ENCODE data around the gene PPP1R15A. TPM values are rescaled to one million over a fixed set of nuclear protein-coding genes. Genes with fewer than 3 reads are reported as not detected.
A peak's percentile ranks its signal among the peaks of the same experiment; 100 is the strongest.
"Not testable (repeated sequence)": the region's sequence is repeated elsewhere in the genome, so short reads cannot be mapped to it uniquely, and the experiment has no call there.

The PPP1R15A gene
- total and polyA plus RNA-seq, 10 donors = 18.5 to 74.2 (median 46.7) TPM

DNA sequence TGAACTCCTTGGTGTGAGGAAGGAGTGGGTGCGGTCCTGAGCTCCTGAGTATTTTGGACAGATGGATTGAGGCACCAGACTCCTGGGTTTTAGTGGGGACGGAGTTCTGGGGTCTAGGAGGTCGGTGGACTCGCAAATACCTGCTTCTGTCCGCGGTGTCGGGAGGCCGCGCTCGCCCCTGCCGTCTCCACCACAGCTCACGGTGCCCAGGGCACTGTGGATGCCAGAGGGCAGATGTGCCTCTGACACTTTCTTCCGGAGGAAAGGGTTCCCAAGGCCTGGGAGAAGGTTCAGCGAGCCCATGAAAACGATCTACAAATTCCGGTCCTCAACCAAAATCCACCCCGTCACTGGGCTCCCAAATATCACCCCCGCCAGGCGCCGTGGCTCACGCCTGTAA, 23.0 kb downstream of the PPP1R15A start:
- 42 to 61% (median 50%) methylated on average over 21 of the region's 21 CpGs for WGBS, 5 donors
- no peak for DNase-seq
- Histone ChIP-seq H3K36me3 (no peaks in the 10 kb centered on the region), H3K9me3 (no peaks in the 10 kb centered on the region), H3K4me1 (peaks cover 0 to 28% (median 23%) of the 10 kb centered on the region in 6 donors), H3K27ac (peak overlapping the region in 7 of 8 donors; percentile 58 to 83 (median 75)), H3K27me3 (replicated peaks in 1 of 7) (peaks cover 0 to 34% (median 0%) of the 10 kb centered on the region in 7 donors), H3K4me3 (peak overlapping the region in 3 of 8 donors; percentile 19 to 61 (median 41))
- intact Hi-C loops (cut with DNase I; ENCODE audit: low total_unique reads) = no loop called here
- no peak for TF ChIP-seq POLR2A (IDR thresholded peaks at IDR 0.05)
- TF ChIP-seq POLR2AphosphoS5 (IDR thresholded peaks at IDR 0.05) = peak; percentile 35 to 57 (median 47)

DNA sequence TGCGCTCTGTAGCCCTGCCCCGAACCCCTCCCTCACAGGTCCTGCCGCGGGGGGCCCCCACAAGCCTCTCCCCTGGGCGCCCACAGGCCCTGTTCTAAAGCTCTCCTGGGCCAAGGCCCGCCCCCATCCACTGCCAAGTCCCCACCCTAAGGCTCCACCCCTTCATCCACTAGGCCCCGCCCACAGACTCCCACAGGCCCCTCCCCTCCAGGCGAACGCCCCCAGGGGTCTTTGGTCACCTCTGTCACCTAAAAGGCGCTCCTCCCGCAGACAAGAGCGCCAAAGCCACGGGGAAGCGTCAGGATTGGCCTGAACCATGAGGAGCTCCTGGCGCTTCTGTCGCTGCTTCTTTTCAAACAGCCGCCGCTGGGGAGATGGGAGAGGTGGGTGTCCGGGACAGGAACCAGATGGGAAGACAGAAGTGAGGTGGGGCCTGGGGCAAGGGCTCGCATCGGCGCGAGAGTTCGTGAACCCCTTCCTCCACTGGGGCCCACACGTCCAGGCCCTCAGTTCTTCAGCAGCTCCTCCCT, 24.0 kb downstream of the PPP1R15A start:
- Histone ChIP-seq H3K27ac (peak overlapping the region; percentile 0 to 83 (median 72)), H3K4me1 (peaks cover 0 to 37% (median 31%) of the 10 kb centered on the region in 6 donors), H3K9me3 (no peaks in the 10 kb centered on the region), H3K36me3 (no peaks in the 10 kb centered on the region), H3K4me3 (peak overlapping the region; percentile 9 to 61 (median 25)), H3K27me3 (replicated peaks in 1 of 7) (peaks cover 0 to 34% (median 0%) of the 10 kb centered on the region in 7 donors)
- DNase-seq = peak; percentile 88
- intact Hi-C loops (cut with DNase I; ENCODE audit: low total_unique reads) = no loop called here
- TF ChIP-seq, protein P1, sequence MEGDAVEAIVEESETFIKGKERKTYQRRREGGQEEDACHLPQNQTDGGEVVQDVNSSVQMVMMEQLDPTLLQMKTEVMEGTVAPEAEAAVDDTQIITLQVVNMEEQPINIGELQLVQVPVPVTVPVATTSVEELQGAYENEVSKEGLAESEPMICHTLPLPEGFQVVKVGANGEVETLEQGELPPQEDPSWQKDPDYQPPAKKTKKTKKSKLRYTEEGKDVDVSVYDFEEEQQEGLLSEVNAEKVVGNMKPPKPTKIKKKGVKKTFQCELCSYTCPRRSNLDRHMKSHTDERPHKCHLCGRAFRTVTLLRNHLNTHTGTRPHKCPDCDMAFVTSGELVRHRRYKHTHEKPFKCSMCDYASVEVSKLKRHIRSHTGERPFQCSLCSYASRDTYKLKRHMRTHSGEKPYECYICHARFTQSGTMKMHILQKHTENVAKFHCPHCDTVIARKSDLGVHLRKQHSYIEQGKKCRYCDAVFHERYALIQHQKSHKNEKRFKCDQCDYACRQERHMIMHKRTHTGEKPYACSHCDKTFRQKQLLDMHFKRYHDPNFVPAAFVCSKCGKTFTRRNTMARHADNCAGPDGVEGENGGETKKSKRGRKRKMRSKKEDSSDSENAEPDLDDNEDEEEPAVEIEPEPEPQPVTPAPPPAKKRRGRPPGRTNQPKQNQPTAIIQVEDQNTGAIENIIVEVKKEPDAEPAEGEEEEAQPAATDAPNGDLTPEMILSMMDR (IDR thresholded peaks at IDR 0.05 in 8 of 11, conservative IDR thresholded peaks at IDR 0.05 in 3 of 11) = no peak
- TF ChIP-seq POLR2AphosphoS5 (IDR thresholded peaks at IDR 0.05) = peak in 2 of 3 donors; percentile 55 to 62
- no peak for TF ChIP-seq POLR2A (IDR thresholded peaks at IDR 0.05)
- 18 to 32% (median 18%) methylated on average over 18 to 25 of the region's 25 CpGs for WGBS, 5 donors

DNA sequence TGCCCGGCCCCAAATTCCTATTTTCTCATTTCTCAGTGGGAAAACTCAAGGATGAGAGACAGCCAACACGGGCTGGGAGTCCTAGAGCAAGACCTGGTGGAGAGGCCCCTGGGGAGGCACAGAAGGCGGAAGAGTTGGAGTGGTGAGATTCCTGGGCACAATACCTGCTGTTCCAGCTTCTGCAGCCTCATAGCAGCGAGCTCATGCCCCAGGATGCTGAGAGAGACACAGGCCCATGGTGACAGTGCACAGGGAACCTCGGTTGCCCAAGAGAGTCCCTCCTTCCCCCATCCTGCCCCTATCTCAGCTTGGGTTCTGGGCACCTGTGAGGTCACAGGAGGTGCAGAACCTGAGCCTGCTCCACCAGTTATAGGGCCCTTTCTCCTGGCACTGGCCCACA, 25.0 kb downstream of the PPP1R15A start:
- intact Hi-C loops (cut with DNase I; ENCODE audit: low total_unique reads) = no loop called here
- Histone ChIP-seq H3K4me1 (peaks cover 8 to 46% (median 40%) of the 10 kb centered on the region in 6 donors), H3K9me3 (no peaks in the 10 kb centered on the region), H3K27ac (peak overlapping the region in 2 of 8 donors; percentile 14 to 80), H3K36me3 (peaks cover 0 to 8% (median 0%) of the 10 kb centered on the region in 6 donors), H3K27me3 (replicated peaks in 1 of 7) (peaks cover 0 to 34% (median 0%) of the 10 kb centered on the region in 7 donors), H3K4me3 (no peak overlapping the region)
- no peak for DNase-seq
- TF ChIP-seq, protein P1 (IDR thresholded peaks at IDR 0.05 in 8 of 11, conservative IDR thresholded peaks at IDR 0.05 in 3 of 11) = no peak
- no peak for TF ChIP-seq POLR2AphosphoS5 (IDR thresholded peaks at IDR 0.05)
- TF ChIP-seq POLR2A (IDR thresholded peaks at IDR 0.05) = no peak
- 74 to 84% (median 77%) methylated on average over 3 to 5 of the region's 5 CpGs for WGBS, 5 donors

DNA sequence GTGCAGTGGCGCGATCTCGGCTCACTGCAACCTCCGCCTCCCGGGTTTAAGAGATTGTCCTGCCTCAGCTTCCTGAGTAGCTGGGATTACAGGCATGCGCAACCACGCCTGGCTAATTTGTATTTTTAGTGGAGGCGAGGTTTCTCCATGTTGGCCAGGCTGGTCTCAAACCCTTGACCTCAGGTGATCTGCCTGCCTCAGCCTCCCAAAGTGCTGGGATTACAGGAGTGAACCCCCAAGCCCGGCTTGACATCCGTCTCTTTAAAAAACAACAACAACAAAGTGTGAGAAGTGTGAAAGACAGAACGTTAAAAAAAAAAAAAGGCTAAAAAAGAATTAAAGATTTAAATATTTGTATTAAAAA, 27.1 kb downstream of the PPP1R15A start:
- H3K27ac ChIP-seq = peak overlapping the region; percentile 63 to 94 (median 90)
- peaks cover 0 to 23% (median 3%) of the 10 kb centered on the region in 6 donors for H3K36me3 ChIP-seq
- DNase-seq; H3K9me3 ChIP-seq; intact Hi-C loops (cut with DNase I; ENCODE audit: low total_unique reads): not testable (repeated sequence)
- peaks cover 10 to 56% (median 49%) of the 10 kb centered on the region in 6 donors for H3K4me1 ChIP-seq
- peaks cover 0 to 24% (median 0%) of the 10 kb centered on the region in 7 donors for H3K27me3 ChIP-seq (replicated peaks in 1 of 7)
- peak overlapping the region in 7 of 8 donors; percentile 71 to 92 (median 83) for H3K4me3 ChIP-seq
- WGBS, 5 donors = 80 to 89% (median 85%) methylated on average over 9 to 11 of the region's 11 CpGs

DNA sequence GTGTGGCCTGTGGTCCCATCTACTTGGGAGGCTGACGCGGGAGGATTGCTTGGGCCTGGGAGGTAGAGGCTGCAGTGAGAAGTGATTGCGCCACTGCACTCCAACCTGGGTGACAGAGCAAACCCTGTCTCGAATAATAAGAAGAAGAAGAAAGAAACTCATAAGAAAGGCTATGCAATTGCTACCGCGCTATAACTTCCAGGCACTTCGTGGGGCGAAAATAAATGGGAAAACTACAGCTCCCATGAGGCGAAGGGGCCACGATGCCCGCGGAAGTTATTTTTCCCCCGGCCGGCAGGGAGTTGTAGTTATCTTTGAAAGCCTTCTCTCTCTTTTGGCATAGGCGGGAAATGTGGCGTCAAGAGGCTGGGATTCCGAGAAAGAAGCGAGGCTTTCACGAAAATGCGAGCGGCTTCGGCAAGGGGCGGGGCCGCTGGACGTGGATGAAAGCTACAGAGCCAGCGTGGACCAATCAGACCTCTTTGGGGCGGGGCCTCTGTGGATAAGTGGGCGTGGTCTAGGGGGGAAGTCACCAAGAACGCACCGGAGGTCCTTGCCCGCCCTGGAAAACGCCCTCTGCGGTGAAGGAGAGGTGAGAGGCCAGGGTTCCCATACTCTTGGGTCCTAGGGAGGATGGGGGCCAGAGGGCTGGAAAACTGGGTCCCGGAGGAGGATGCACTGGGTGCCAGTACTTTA, 27.7 kb downstream of the PPP1R15A start, which contains the start of gene NUCB1:
Gene NUCB1, plus strand, starts transcription at position 532 of the 696 bp plus-strand sequence. CDS start 485 bp downstream, outside the sequence.
- H3K4me1 ChIP-seq = peaks cover 10 to 53% (median 46%) of the 10 kb centered on the region in 6 donors
- TF ChIP-seq POLR2A (IDR thresholded peaks at IDR 0.05) (peak in 1 of 3 donors; percentile 19), POLR2AphosphoS5 (IDR thresholded peaks at IDR 0.05) (peak; percentile 84 to 91 (median 85))
- TF ChIP-seq, protein P1 (IDR thresholded peaks at IDR 0.05 in 8 of 11, conservative IDR thresholded peaks at IDR 0.05 in 3 of 11) = peak in 10 of 11 experiments; percentile 17 to 66 (median 43)
- intact Hi-C loops (cut with DNase I; ENCODE audit: low total_unique reads) = loop anchor here (10.0 kb wide), 1 partner anchor 55 kb away; the partner anchor contains the start of gene BAX
- peak; percentile 99 for DNase-seq
- H3K36me3 ChIP-seq = peaks cover 0 to 29% (median 9%) of the 10 kb centered on the region in 6 donors
- peaks cover 0 to 18% (median 0%) of the 10 kb centered on the region in 7 donors for H3K27me3 ChIP-seq (replicated peaks in 1 of 7)
- WGBS, 5 donors = 7 to 9% (median 8%) methylated on average over 32 to 34 of the region's 34 CpGs
- peak within 1 kb of the TSS; percentile 63 to 94 (median 90) for H3K27ac ChIP-seq
- H3K9me3 ChIP-seq = no peaks in the 10 kb centered on the region
- peak within 1 kb of the TSS; percentile 70 to 92 (median 82) for H3K4me3 ChIP-seq
